ENCODE data around the gene CMPK2.

- no peak for TF ChIP-seq ZNF549 (tag by site-specific recombination; IDR thresholded peaks at IDR 0.05)
- no peak for TF ChIP-seq CTCF (tag by site-specific recombination; IDR thresholded peaks at IDR 0.05)
- no peak for TF ChIP-seq MZF1 (tag by site-specific recombination; IDR thresholded peaks at IDR 0.05; ENCODE audit: borderline replicate concordance)
- TF ChIP-seq KLF10 (tag by site-specific recombination; IDR thresholded peaks at IDR 0.05), result no peak
- no peak for TF ChIP-seq ZBTB49 (tag by site-specific recombination; IDR thresholded peaks at IDR 0.05; ENCODE audit: low read depth)
- TF ChIP-seq ZBTB17 (tag by site-specific recombination; IDR thresholded peaks at IDR 0.05), result no peak
- no peak for TF ChIP-seq ZNF621 (tag by site-specific recombination; IDR thresholded peaks at IDR 0.05)
- TF ChIP-seq ZNF157 (tag by site-specific recombination; IDR thresholded peaks at IDR 0.05), result no peak
- TF ChIP-seq ELK4 (IDR thresholded peaks at IDR 0.05; ENCODE audit: borderline replicate concordance, low read depth, low read length), result no peak
Measured at GRCh38 chr2:6813573-6813972, 52.1 kb downstream of the CMPK2 start.

Data from HEK293 (cell line).